Lower leg skin (tissue), 3 donors: ENCODE data around the gene MITF.

ENCODE experiments used
- CTCF ChIP-seq, 3 donors: fragments of 450-650 bp; IDR thresholded peaks; one replicate each; pipeline ENCODE4 v1.5.1; 2016; ENCODE audit warnings: antibody characterized with exemption in 3 of 3, mild to moderate bottlenecking in 3 of 3, moderate library complexity in 2 of 3
- POLR2A ChIP-seq, 2 donors: fragments of 450-650 bp; IDR thresholded peaks; one replicate each; pipeline ENCODE4 v1.6.1; 2016 to 2017; ENCODE audit warnings: antibody characterized with exemption in 2 of 2, mild to moderate bottlenecking in 1 of 2, moderate library complexity in 1 of 2

- TF ChIP-seq POLR2A (IDR thresholded peaks at IDR 0.05) (no peak), CTCF (IDR thresholded peaks at IDR 0.05) (no peak)
Measured at GRCh38 chr3:69925506-69925905, 186.2 kb downstream of the MITF start.
